Caco-2 (cell line): ENCODE results near the gene PEF1. TPM values are rescaled to one million over a fixed set of nuclear protein-coding genes. Genes with fewer than 3 reads are reported as not detected.
A peak's percentile ranks its signal among the peaks of the same experiment; 100 is the strongest.

Source experiments
- BruUV-seq: library from RNA; stranded (reverse); fragments of 400-500 nt; replicated peaks from 2 replicates; lab custom pipeline; 2021; lab: Mats Ljungman, UMichigan
- CTCF ChIA-PET: fragments of 300-600 bp; sonication (Branson Sonifier 250); formaldehyde crosslinking; loops from one replicate; lab custom pipeline; 2022; ENCODE audit warnings: antibody characterized with exemption; lab: Charles Lee
- POLR2A ChIA-PET: fragments of 300-600 bp; sonication (Branson Sonifier 250); formaldehyde crosslinking; loops from one replicate; lab custom pipeline; 2022; ENCODE audit warnings: antibody characterized with exemption; lab: Charles Lee
- DNase-seq, 2 experiments: peaks; one replicate each; pipeline versions ENCODE4 v3.0.0 to v3.0.0-alpha.2; 2020 to 2022
- H3K27me3 ChIP-seq: replicated peaks from 2 replicates; pipeline ENCODE4 v1.6.0; 2011; ENCODE audit warnings: low read length; ENCODE audit not compliant: control insufficient read depth, insufficient read depth
- H3K36me3 ChIP-seq: 2 replicates; pipeline ENCODE4 v1.5.1; 2011; ENCODE audit warnings: low read length; ENCODE audit not compliant: control insufficient read depth, insufficient read depth
- H3K4me1 ChIP-seq: fragments of 250-450 bp; sonication (Bioruptor Pico); 2 replicates; pipeline ENCODE4 v1.5.1; 2020; ENCODE audit warnings: mild to moderate bottlenecking
- H3K4me3 ChIP-seq: 2 replicates; pipeline ENCODE4 v1.5.1; 2011; ENCODE audit warnings: low read depth, mild to moderate bottlenecking, control low read depth, low read length
- H3K9me3 ChIP-seq: fragments of 250-450 bp; sonication (Bioruptor Pico); 2 replicates; pipeline ENCODE4 v1.5.1; 2020; ENCODE audit warnings: mild to moderate bottlenecking, moderate library complexity
- H3K27ac Mint-ChIP-seq: one replicate; pipeline ENCODE4 v1.8.0; 2022; ENCODE audit warnings: mixed read lengths; ENCODE audit not compliant: unreplicated experiment
- H3K27me3 Mint-ChIP-seq: one replicate; pipeline ENCODE4 v1.8.0; 2022; ENCODE audit warnings: mixed read lengths; ENCODE audit not compliant: insufficient read depth, unreplicated experiment
- H3K36me3 Mint-ChIP-seq: one replicate; pipeline ENCODE4 v1.8.0; 2022; ENCODE audit warnings: mild to moderate bottlenecking, mixed read lengths; ENCODE audit not compliant: insufficient read depth, unreplicated experiment
- H3K4me1 Mint-ChIP-seq: one replicate; pipeline ENCODE4 v1.8.0; 2022; ENCODE audit warnings: low read depth, mixed read lengths; ENCODE audit not compliant: unreplicated experiment
- H3K4me3 Mint-ChIP-seq: one replicate; pipeline ENCODE4 v1.8.0; 2022; ENCODE audit warnings: mild to moderate bottlenecking, moderate library complexity, mixed read lengths; ENCODE audit not compliant: unreplicated experiment
- H3K9me3 Mint-ChIP-seq: one replicate; pipeline ENCODE4 v1.8.0; 2022; ENCODE audit warnings: mixed read lengths; ENCODE audit not compliant: unreplicated experiment
- CTCF ChIP-seq, 2 experiments: fragments of 200-600 bp in 1 of 2; IDR thresholded peaks; 1 replicate in 1 of 2; 2 replicates in 1 of 2; pipeline versions ENCODE4 v1.5.1 to v1.8.0; 2011 to 2022; ENCODE audit warnings: antibody characterized with exemption in 1 of 2, control low read depth in 1 of 2, inconsistent platforms in 1 of 2, low read depth in 1 of 2, low read length in 1 of 2, mild to moderate bottlenecking in 1 of 2, moderate library complexity in 1 of 2; ENCODE audit not compliant: insufficient read depth in 1 of 2, severe bottlenecking in 1 of 2, unreplicated experiment in 1 of 2
- intact Hi-C: fragments of 100-400 bp; cut with micrococcal nuclease; formaldehyde crosslinking; loops from one replicate; pipeline ENCODE4 v1.10.0; 2022; ENCODE audit not compliant: unreplicated experiment
- total RNA-seq: library from RNA; stranded (reverse); gene quantifications from 2 replicates; pipeline ENCODE4 v1.2.3, GENCODE V29; 2022

The PEF1 gene
- total RNA-seq, 1 experiment from 2014 or later: 22.1 TPM

GRCh38 chr1:31617916-31618746 is 26.5 kb downstream of the PEF1 start:
- Mint-ChIP-seq H3K27me3 (no peaks in the 10 kb centered on the region), H3K27ac (no peak overlapping the region), H3K9me3 (no peaks in the 10 kb centered on the region), H3K4me1 (peaks cover 5% of the 10 kb centered on the region), H3K4me3 (peak overlapping the region; percentile 87), H3K36me3 (no peaks in the 10 kb centered on the region)
- ChIA-PET CTCF (interaction anchor here (0.9 to 1.0 kb wide), 4 partner anchors 12 to 148 kb away, joined by 3 to 8 read pairs (median 3); partner anchors contain the start of gene PEF1), POLR2A (no interaction called here)
- BruUV-seq: no TSS peak
- Histone ChIP-seq H3K4me3 (peak overlapping the region; percentile 59), H3K27me3 (no peaks in the 10 kb centered on the region), H3K9me3 (no peaks in the 10 kb centered on the region), H3K36me3 (no peaks in the 10 kb centered on the region), H3K4me1 (no peaks in the 10 kb centered on the region)
- peak; percentile 71 to 82 for TF ChIP-seq CTCF (IDR thresholded peaks at IDR 0.05; ENCODE audit: insufficient read depth in 1 of 2, low read depth in 1 of 2, low read length in 1 of 2, severe bottlenecking in 1 of 2, unreplicated experiment in 1 of 2)
- DNase-seq: peak in 1 of 2 experiments; percentile 62
- intact Hi-C loops: no loop called here

GRCh38 chr1:31617218-31617915 is 27.3 kb downstream of the PEF1 start, which contains the start of gene HCRTR1:
Gene HCRTR1, plus strand, starts transcription at chr1:31617689. Its CDS starts 1,504 bp downstream, at chr1:31619193.
- Mint-ChIP-seq H3K36me3 (no peaks in the 10 kb centered on the region), H3K4me1 (peaks cover 5% of the 10 kb centered on the region), H3K9me3 (no peaks in the 10 kb centered on the region), H3K27me3 (no peaks in the 10 kb centered on the region), H3K4me3 (peak within 1 kb of the TSS; percentile 87), H3K27ac (no peak within 1 kb of the TSS)
- ChIA-PET CTCF (interaction anchor here (1.0 kb wide), 2 partner anchors 28 to 44 kb away, joined by 3 to 8 read pairs; partner anchors contain the start of gene PEF1), POLR2A (no interaction called here)
- no peak for TF ChIP-seq CTCF (IDR thresholded peaks at IDR 0.05; ENCODE audit: insufficient read depth in 1 of 2, low read depth in 1 of 2, low read length in 1 of 2, severe bottlenecking in 1 of 2, unreplicated experiment in 1 of 2)
- no peak for DNase-seq
- H3K4me3 ChIP-seq: peak within 1 kb of the TSS; percentile 59
- no peaks in the 10 kb centered on the region for H3K27me3 ChIP-seq
- H3K4me1 ChIP-seq: no peaks in the 10 kb centered on the region
- no peaks in the 10 kb centered on the region for H3K9me3 ChIP-seq
- no peaks in the 10 kb centered on the region for H3K36me3 ChIP-seq
- intact Hi-C loops: no loop called here
- BruUV-seq: no TSS peak

- Mint-ChIP-seq H3K27me3 (no peaks in the 10 kb centered on the region), H3K9me3 (no peaks in the 10 kb centered on the region), H3K36me3 (no peaks in the 10 kb centered on the region), H3K4me3 (no peak overlapping the region), H3K4me1 (peaks cover 5% of the 10 kb centered on the region), H3K27ac (no peak overlapping the region)
- intact Hi-C loops: no loop called here
- Histone ChIP-seq H3K36me3 (no peaks in the 10 kb centered on the region), H3K4me3 (no peak overlapping the region), H3K27me3 (no peaks in the 10 kb centered on the region), H3K9me3 (no peaks in the 10 kb centered on the region), H3K4me1 (no peaks in the 10 kb centered on the region)
- ChIA-PET CTCF (no interaction called here), POLR2A (no interaction called here)
- no peak for TF ChIP-seq CTCF (IDR thresholded peaks at IDR 0.05; ENCODE audit: insufficient read depth in 1 of 2, low read depth in 1 of 2, low read length in 1 of 2, severe bottlenecking in 1 of 2, unreplicated experiment in 1 of 2)
- DNase-seq: no peak
- no TSS peak for BruUV-seq
Measured at GRCh38 chr1:31615939-31616338, 28.7 kb downstream of the PEF1 start.
